HCT116 (cell line): ENCODE results near the gene DNAJC5G.

ENCODE experiments used
- CEBPB ChIP-seq: IDR thresholded peaks from 2 replicates; pipeline ENCODE4 v1.6.1; 2012; ENCODE audit warnings: low read depth
- CTCF ChIP-seq, 3 experiments: fragments of 200-600 bp in 1 of 3; sonication (generic) in 1 of 3; IDR thresholded peaks in 2 of 3; conservative IDR thresholded peaks in 1 of 3; 2 replicates each; pipeline ENCODE4 v1.5.1; 2012 to 2017; ENCODE audit warnings: low read depth in 2 of 3, low read length in 2 of 3, antibody characterized with exemption in 1 of 3, borderline replicate concordance in 1 of 3, control low read depth in 1 of 3, mild to moderate bottlenecking in 1 of 3, mixed read lengths in 1 of 3, mixed run types in 1 of 3, moderate library complexity in 1 of 3; ENCODE audit not compliant: insufficient read depth in 1 of 3
- EZH2 ChIP-seq: fragments of 200-600 bp; sonication (generic); IDR thresholded peaks from 2 replicates; pipeline ENCODE4 v1.6.1; 2017; ENCODE audit warnings: antibody characterized with exemption, mixed run types
- EZH2phosphoT487 ChIP-seq: fragments of 200-600 bp; IDR thresholded peaks from 2 replicates; pipeline ENCODE4 v1.6.1; 2018; ENCODE audit warnings: antibody characterized with exemption, borderline replicate concordance
- POLR2A ChIP-seq: IDR thresholded peaks from 2 replicates; pipeline ENCODE4 v1.7.0; 2011; ENCODE audit warnings: borderline replicate concordance; ENCODE audit not compliant: insufficient read depth, insufficient read length; ENCODE audit errors: extremely low read depth
- RAD21 ChIP-seq: IDR thresholded peaks from 2 replicates; pipeline ENCODE4 v1.6.1; 2012; ENCODE audit warnings: low read depth, mild to moderate bottlenecking
- REST ChIP-seq: IDR thresholded peaks from 2 replicates; pipeline ENCODE4 v1.6.1; 2012; ENCODE audit warnings: low read depth
- SIN3A ChIP-seq: IDR thresholded peaks from 2 replicates; pipeline ENCODE4 v1.6.1; 2012; ENCODE audit warnings: low read depth
- SRF ChIP-seq: IDR thresholded peaks from 2 replicates; pipeline ENCODE4 v1.6.1; 2012; ENCODE audit warnings: low read depth
- YY1 ChIP-seq: IDR thresholded peaks from 2 replicates; pipeline ENCODE4 v1.6.1; 2011; ENCODE audit warnings: low read length, low read depth, moderate library complexity, mild to moderate bottlenecking; ENCODE audit not compliant: insufficient replicate concordance; ENCODE audit errors: extremely low read depth

GRCh38 chr2:27249891-27250651 is 25.2 kb upstream of the DNAJC5G start:
- peak; percentile 95 for TF ChIP-seq RAD21
- no peak for TF ChIP-seq REST
- TF ChIP-seq POLR2A: no peak
- TF ChIP-seq CTCF (IDR thresholded peaks at IDR 0.05 in 2 of 3, conservative IDR thresholded peaks at IDR 0.05 in 1 of 3; ENCODE audit: borderline replicate concordance in 1 of 3, insufficient read depth in 1 of 3, low read depth in 2 of 3, low read length in 2 of 3): peak; percentile 91 to 95 (median 94)
- TF ChIP-seq SRF: no peak
- no peak for TF ChIP-seq YY1
- no peak for TF ChIP-seq CEBPB
- no peak for TF ChIP-seq EZH2
- TF ChIP-seq SIN3A: no peak
- TF ChIP-seq EZH2phosphoT487: no peak
